Glomerular visceral epithelial cell (primary cell): Measurements from ENCODE around the gene SP2.
A peak's percentile ranks its signal among the peaks of the same experiment; 100 is the strongest.

Experiments used
- DNase-seq: peaks from one replicate; pipeline ENCODE4 v3.0.0-alpha.2; 2016; ENCODE audit errors: extremely low spot score

SP2 gene

GRCh38 chr17:47870056-47870455 lies 26.0 kb upstream of the SP2 start:
- no peak for DNase-seq

GRCh38 chr17:47871048-47871447 lies 25.0 kb upstream of the SP2 start:
- no peak for DNase-seq

- DNase-seq: no peak
These were observed 23.9 kb upstream of the SP2 start for GRCh38 chr17:47872019-47872650.

- DNase-seq: peak; percentile 50
These were observed 23.3 kb upstream of the SP2 start for GRCh38 chr17:47872651-47873161.

- DNase-seq: no peak
These were observed 22.6 kb upstream of the SP2 start for GRCh38 chr17:47873200-47874090.

- no peak for DNase-seq
These were observed 20.7 kb upstream of the SP2 start for GRCh38 chr17:47875011-47875985.

- no peak for DNase-seq
These were observed 18.5 kb upstream of the SP2 start for GRCh38 chr17:47877368-47878034.

GRCh38 chr17:47878203-47879027 lies 17.6 kb upstream of the SP2 start:
- DNase-seq: no peak

GRCh38 chr17:47879028-47879585 lies 16.9 kb upstream of the SP2 start:
- DNase-seq: peak; percentile 78

- DNase-seq: no peak
These were observed 16.1 kb upstream of the SP2 start for GRCh38 chr17:47879776-47880454.

GRCh38 chr17:47882247-47882646 lies 13.8 kb upstream of the SP2 start:
- peak; percentile 25 for DNase-seq

- DNase-seq: no peak
These were observed 13.1 kb upstream of the SP2 start for GRCh38 chr17:47882695-47883588.

- no peak for DNase-seq
These were observed 12.2 kb upstream of the SP2 start for GRCh38 chr17:47883589-47884426.

- no peak for DNase-seq
These were observed 11.7 kb upstream of the SP2 start for GRCh38 chr17:47884427-47884740.

- DNase-seq: no peak
These were observed 10.9 kb upstream of the SP2 start for GRCh38 chr17:47884905-47885730.

- DNase-seq: no peak
These were observed 7.7 kb upstream of the SP2 start for GRCh38 chr17:47888293-47888692.
